Gastrocnemius medialis (tissue), 4 donors: ENCODE data around the gene PSTPIP1. TPM values are rescaled to one million over a fixed set of nuclear protein-coding genes. Genes with fewer than 3 reads are reported as not detected.

ENCODE experiments used
- ATAC-seq, 2 donors: fragments of 150-250 bp; one replicate each; pipeline ENCODE4 v1.9.1; 2016
- DNase-seq, 2 donors: peaks; one replicate each; pipeline ENCODE4 v3.0.0-alpha.2; 2019
- H3K27ac ChIP-seq, 4 donors: fragments of 200-600 bp; sonication (generic); 1 replicate in 1 of 4; 2 replicates in 3 of 4; pipeline ENCODE4 v1.5.1; 2016 to 2018; ENCODE audit warnings: mild to moderate bottlenecking in 2 of 4, moderate library complexity in 1 of 4
- H3K27me3 ChIP-seq, 3 donors: fragments of 200-600 bp; sonication (generic) in 2 of 3; 1 replicate in 1 of 3; 2 replicates in 2 of 3; pipeline versions ENCODE4 v1.5.1 to v1.6.0; 2016 to 2019; ENCODE audit warnings: mild to moderate bottlenecking in 1 of 3, moderate library complexity in 1 of 3
- H3K36me3 ChIP-seq, 2 donors: fragments of 200-600 bp; sonication (generic) in 1 of 2; one replicate each; pipeline ENCODE4 v1.5.1; 2017 to 2018
- H3K4me1 ChIP-seq, 2 donors: fragments of 200-600 bp; sonication (generic) in 1 of 2; one replicate each; pipeline ENCODE4 v1.5.1; 2016 to 2017; ENCODE audit warnings: mild to moderate bottlenecking in 2 of 2
- H3K4me3 ChIP-seq, 4 donors: fragments of 200-600 bp; sonication (generic) in 3 of 4; 1 replicate in 1 of 4; 2 replicates in 3 of 4; pipeline ENCODE4 v1.5.1; 2016 to 2019; ENCODE audit warnings: mild to moderate bottlenecking in 2 of 4
- H3K9me3 ChIP-seq, 3 donors: fragments of 200-600 bp; sonication (generic) in 2 of 3; 1 replicate in 1 of 3; 2 replicates in 2 of 3; pipeline ENCODE4 v1.5.1; 2016 to 2019
- CTCF ChIP-seq, 5 experiments: fragments of 450-650 bp in 3 of 5; fragments of 200-600 bp in 2 of 5; sonication (generic) in 2 of 5; IDR thresholded peaks in 4 of 5; conservative IDR thresholded peaks in 1 of 5; 1 replicate in 4 of 5; 2 replicates in 1 of 5; pipeline ENCODE4 v1.5.1; 2016 to 2019; ENCODE audit warnings: antibody characterized with exemption in 5 of 5, mild to moderate bottlenecking in 3 of 5, moderate library complexity in 3 of 5
- POLR2A ChIP-seq, 2 donors: fragments of 450-650 bp; IDR thresholded peaks; one replicate each; pipeline ENCODE4 v1.6.1; 2017; ENCODE audit warnings: antibody characterized with exemption in 2 of 2, mild to moderate bottlenecking in 2 of 2, moderate library complexity in 2 of 2
- in situ Hi-C, 4 donors: fragments of 200-750 bp; cut with MboI; loops; one replicate each; pipeline versions ENCODE4 v1.15.0 to v1.8.0; 2017; ENCODE audit warnings: low sequenced_read_pairs in 4 of 4
- intact Hi-C: fragments of 100-400 bp; cut with DNase I; formaldehyde crosslinking; loops from one replicate; pipeline ENCODE4 v1.15.1; 2023; ENCODE audit warnings: low total_unique reads
- total RNA-seq, 4 donors: library from RNA; depleted of rRNA; stranded (reverse); fragments of >200 nt; gene quantifications; one replicate each; pipeline versions ENCODE4 v1.1.0 to v1.2.3, GENCODE V29; 2016

PSTPIP1 gene
- total RNA-seq, 4 donors from 2014 or later = 0.76 to 5.2 (median 3.1) TPM; not detected in 1

- no peak for TF ChIP-seq CTCF (IDR thresholded peaks at IDR 0.05 in 4 of 5, conservative IDR thresholded peaks at IDR 0.05 in 1 of 5)
- no peak for TF ChIP-seq POLR2A (IDR thresholded peaks at IDR 0.05)
- in situ Hi-C loops (no loop called here), intact Hi-C loops (no loop called here)
- ATAC-seq = no peak
- no peak overlapping the region for H3K4me3 ChIP-seq
- peak in 1 of 2 donors; percentile 9 for DNase-seq
- peaks cover 0 to 9% of the 10 kb centered on the region in 2 donors for H3K4me1 ChIP-seq
- H3K36me3 ChIP-seq = no peaks in the 10 kb centered on the region
- H3K9me3 ChIP-seq = no peaks in the 10 kb centered on the region
- H3K27me3 ChIP-seq = no peaks in the 10 kb centered on the region
- H3K27ac ChIP-seq = no peak overlapping the region
Observed at GRCh38 chr15:77033729-77034671, 39.1 kb downstream of the PSTPIP1 start.

- intact Hi-C loops = no loop called here
- peak in 1 of 2 donors; percentile 57 for ATAC-seq
- H3K27me3 ChIP-seq = no peaks in the 10 kb centered on the region
- peak in 1 of 2 donors; percentile 20 for DNase-seq
- peaks cover 0 to 9% of the 10 kb centered on the region in 2 donors for H3K4me1 ChIP-seq
- H3K9me3 ChIP-seq = no peaks in the 10 kb centered on the region
- in situ Hi-C loops = no loop called here
- no peak for TF ChIP-seq POLR2A (IDR thresholded peaks at IDR 0.05)
- peak; percentile 50 to 73 (median 69) for TF ChIP-seq CTCF (IDR thresholded peaks at IDR 0.05 in 4 of 5, conservative IDR thresholded peaks at IDR 0.05 in 1 of 5)
- H3K27ac ChIP-seq = peak overlapping the region in 1 of 4 donors; percentile 2
- H3K4me3 ChIP-seq = no peak overlapping the region
- H3K36me3 ChIP-seq = no peaks in the 10 kb centered on the region
Observed at GRCh38 chr15:77034695-77035489, 40.0 kb downstream of the PSTPIP1 start.

- in situ Hi-C loops (no loop called here), intact Hi-C loops (no loop called here)
- Histone ChIP-seq H3K4me1 (peaks cover 0 to 9% of the 10 kb centered on the region in 2 donors), H3K27ac (peak overlapping the region in 1 of 4 donors; percentile 2), H3K36me3 (no peaks in the 10 kb centered on the region), H3K27me3 (no peaks in the 10 kb centered on the region), H3K9me3 (no peaks in the 10 kb centered on the region), H3K4me3 (no peak overlapping the region)
- TF ChIP-seq POLR2A (IDR thresholded peaks at IDR 0.05) (no peak), CTCF (IDR thresholded peaks at IDR 0.05 in 4 of 5, conservative IDR thresholded peaks at IDR 0.05 in 1 of 5) (no peak)
- ATAC-seq = no peak
- peak in 1 of 2 donors; percentile 14 for DNase-seq
Observed at GRCh38 chr15:77035584-77035983, 40.7 kb downstream of the PSTPIP1 start.

- H3K9me3 ChIP-seq = no peaks in the 10 kb centered on the region
- ATAC-seq (no peak), DNase-seq (peak in 1 of 2 donors; percentile 15)
- no peaks in the 10 kb centered on the region for H3K27me3 ChIP-seq
- peak overlapping the region in 1 of 4 donors; percentile 57 for H3K27ac ChIP-seq
- H3K4me3 ChIP-seq = no peak overlapping the region
- H3K36me3 ChIP-seq = no peaks in the 10 kb centered on the region
- peaks cover 3 to 9% of the 10 kb centered on the region in 2 donors for H3K4me1 ChIP-seq
- intact Hi-C loops = no loop called here
- no peak for TF ChIP-seq POLR2A (IDR thresholded peaks at IDR 0.05)
- TF ChIP-seq CTCF (IDR thresholded peaks at IDR 0.05 in 4 of 5, conservative IDR thresholded peaks at IDR 0.05 in 1 of 5) = no peak
- in situ Hi-C loops = no loop called here
Observed at GRCh38 chr15:77035999-77036471, 41.1 kb downstream of the PSTPIP1 start.
